Smooth muscle cell of the brain vasculature (primary cell): ENCODE measurements around the gene GAN.

ENCODE experiments used
- DNase-seq: peaks from one replicate; pipeline ENCODE4 v3.0.0-alpha.2; 2012; ENCODE audit warnings: low read depth, low spot score

GAN gene

DNA sequence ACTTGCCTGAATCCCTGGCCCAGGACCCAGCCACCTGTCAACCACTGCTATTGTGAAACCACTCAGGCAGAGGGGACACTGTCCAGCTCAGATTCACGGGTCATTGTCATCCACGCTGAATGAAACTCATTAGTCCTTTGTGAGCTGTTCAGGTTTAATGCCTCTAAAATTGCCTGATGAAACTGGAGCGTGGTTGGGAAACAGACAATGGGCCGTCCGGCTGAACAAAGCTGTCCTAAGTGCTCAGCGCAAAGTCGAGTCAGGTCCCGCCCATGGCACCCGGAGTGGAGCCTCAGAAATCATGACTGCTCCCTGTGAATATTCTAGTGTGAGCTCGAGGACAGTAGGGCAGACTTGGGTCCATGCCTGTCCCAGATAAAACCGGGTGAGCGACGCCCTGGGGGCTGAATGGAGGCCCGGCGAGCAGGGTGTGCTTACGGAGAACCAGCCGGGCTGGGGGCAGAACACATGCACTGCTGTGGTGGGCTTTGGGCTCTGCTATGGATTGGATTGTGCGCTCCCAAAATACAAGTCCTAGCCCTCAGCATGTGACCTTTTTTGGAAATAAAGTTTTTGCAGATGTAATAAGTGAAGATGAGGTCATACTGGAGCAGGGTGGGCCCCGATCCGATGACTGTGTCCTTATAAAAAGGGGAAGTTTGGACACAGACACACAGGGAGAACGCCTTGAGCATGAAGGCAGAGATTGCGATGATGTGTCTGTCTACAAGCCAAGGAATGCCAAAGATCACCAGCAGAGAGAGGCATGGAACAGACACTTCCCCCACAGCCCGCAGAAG is 117.0 kb downstream of the GAN start:
- no peak for DNase-seq

DNA sequence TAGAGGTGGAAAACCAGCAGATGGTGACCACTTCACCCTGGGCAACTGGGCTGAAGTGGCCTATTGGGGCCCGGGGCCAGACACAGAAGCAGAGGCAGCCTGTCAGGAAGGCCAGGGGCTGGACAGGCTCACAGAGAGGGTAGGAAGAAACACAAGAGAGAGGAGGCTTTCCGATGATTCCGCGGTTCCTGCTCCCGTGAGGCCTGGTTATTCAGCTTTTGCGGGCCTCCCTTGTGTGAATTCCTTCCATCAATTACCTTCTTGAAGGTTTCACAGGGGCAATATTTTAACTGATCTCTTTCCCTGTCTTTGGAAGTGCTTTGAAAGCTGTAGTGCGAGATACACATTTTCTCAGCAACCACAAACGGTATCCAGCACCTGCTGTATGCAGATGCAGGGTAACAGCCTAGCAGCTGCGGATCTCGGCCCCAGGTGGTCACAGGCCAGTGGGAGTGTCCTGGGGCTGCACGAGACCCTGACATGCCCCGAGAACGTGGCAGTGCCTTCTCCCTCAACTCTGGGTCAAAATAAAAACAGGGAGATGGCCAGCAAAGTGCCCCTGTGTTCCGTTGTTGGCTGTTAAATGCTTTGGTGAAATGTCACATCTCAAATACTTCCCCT is 118.3 kb downstream of the GAN start:
- DNase-seq: no peak

DNA sequence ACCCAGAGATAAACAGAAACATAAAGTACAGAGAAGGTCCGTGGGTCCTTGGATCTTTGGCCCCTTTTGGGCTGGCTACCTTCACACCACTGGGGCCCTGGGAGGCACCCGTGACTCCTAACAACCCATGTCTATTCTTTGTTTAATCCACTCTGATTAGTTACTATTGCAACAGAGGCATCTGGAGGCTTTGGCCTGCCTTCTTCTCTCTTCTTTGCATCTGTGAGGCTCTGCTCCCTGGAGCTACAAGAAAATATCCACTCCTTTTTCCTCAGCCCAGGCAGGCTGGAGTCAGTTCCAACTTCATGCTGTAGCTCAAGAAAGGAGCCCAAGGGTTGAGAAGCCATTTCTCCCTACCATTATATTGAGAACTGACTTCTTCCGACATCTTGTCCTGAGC is 120.3 kb downstream of the GAN start:
- no peak for DNase-seq

DNA sequence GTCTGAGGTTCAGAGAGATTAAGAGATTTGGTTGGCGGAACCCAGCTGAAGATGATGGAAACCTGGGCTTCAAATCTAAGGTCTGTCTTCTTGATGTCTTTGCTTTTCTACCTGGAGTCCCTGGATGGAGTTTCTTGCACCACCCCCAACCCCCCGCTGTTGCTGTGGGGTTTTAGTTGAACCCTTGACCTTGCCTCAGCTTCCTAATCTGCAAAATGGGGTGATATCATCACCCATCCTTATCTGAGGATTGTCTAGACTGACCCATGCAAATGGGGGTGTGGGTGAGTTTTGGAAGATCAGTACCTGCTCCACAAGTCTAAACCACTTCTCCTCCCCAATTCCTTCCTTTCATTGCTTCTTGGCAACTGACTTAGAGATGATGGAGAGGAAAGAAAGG is 120.8 kb downstream of the GAN start:
- no peak for DNase-seq

DNA sequence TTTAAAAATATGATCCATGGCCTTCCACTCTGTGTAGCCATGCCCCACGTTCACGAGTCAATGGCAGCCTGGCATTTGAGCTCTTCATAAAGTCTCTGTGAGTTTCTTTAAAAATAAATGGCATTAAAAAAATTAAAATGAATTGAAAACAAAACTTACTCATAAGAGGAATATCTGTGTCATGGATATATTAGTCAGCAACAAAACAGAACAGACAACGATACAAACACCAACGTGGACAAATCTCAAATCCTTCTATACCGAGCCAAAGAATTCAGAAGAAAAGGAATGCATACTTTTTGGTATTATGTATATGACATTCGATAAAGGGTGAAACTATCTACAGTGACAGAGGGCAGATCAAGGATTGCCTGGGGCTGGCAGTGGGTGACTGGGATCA is 121.6 kb downstream of the GAN start:
- DNase-seq: no peak

DNA sequence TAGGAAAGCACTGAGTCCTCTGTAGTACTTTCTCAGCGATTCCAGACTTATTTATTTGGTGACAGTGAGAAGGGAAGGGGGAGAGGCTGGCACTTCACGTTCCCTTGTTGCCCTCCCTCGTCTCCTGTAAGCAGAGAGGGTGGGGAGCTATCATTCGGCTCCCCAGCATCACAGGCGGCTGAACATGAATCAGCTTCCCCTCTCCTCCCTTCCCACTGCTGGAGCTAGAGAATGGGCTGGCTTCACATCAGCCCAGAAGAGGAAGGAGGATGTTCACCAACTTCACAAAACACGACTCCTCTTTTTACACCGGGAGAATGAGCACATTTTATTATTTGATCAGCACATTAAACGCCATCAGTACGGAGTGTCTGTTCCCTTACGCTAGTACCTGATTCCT is 123.1 kb downstream of the GAN start:
- no peak for DNase-seq
